Lung microvascular endothelial cell (primary cell): ENCODE data around the gene ETV5. TPM values are rescaled to one million over a fixed set of nuclear protein-coding genes. Genes with fewer than 3 reads are reported as not detected.
"Not testable (repeated sequence)": the region's sequence is repeated elsewhere in the genome, so short reads cannot be mapped to it uniquely, and the experiment has no call there.

ENCODE experiments used
- DNase-seq, 2 donors: peaks; one replicate each; pipeline versions ENCODE4 v3.0.0 to v3.0.0-alpha.2; 2010; ENCODE audit warnings: low read depth in 2 of 2
- total RNA-seq: library from RNA; depleted of rRNA; stranded (reverse); fragments of >200 nt; gene quantifications from 2 replicates; pipeline ENCODE4 v1.2.1, GENCODE V29; 2014

The ETV5 gene
- total RNA-seq, 1 donor from 2014 or later, result 12.7 TPM

- DNase-seq, result no peak
These were observed 40.7 kb downstream of the ETV5 start for GRCh38 chr3:186068243-186068552.

- DNase-seq, result peak in 1 of 2 donors; percentile 19
These were observed 41.3 kb downstream of the ETV5 start for GRCh38 chr3:186067360-186068242.

GRCh38 chr3:186060222-186060621 is 48.7 kb downstream of the ETV5 start:
- no peak for DNase-seq

GRCh38 chr3:186059192-186059591 is 49.7 kb downstream of the ETV5 start:
- no peak for DNase-seq

GRCh38 chr3:186058225-186058624 is 50.7 kb downstream of the ETV5 start:
- no peak for DNase-seq

GRCh38 chr3:186057594-186057993 is 51.3 kb downstream of the ETV5 start:
- DNase-seq, result peak in 1 of 2 donors; percentile 68

- no peak for DNase-seq
These were observed 54.0 kb downstream of the ETV5 start for GRCh38 chr3:186054792-186055352.

- DNase-seq, result no peak
These were observed 54.7 kb downstream of the ETV5 start for GRCh38 chr3:186053954-186054791.

GRCh38 chr3:186052096-186052840 is 56.6 kb downstream of the ETV5 start:
- DNase-seq, result no peak

GRCh38 chr3:186049001-186049400 is 59.9 kb downstream of the ETV5 start:
- no peak for DNase-seq

GRCh38 chr3:186048119-186048518 is 60.8 kb downstream of the ETV5 start:
- DNase-seq, result no peak

GRCh38 chr3:186046838-186047237 is 62.1 kb downstream of the ETV5 start:
- DNase-seq, result no peak

- DNase-seq, result peak; percentile 12 to 71
These were observed 63.9 kb downstream of the ETV5 start for GRCh38 chr3:186044968-186045367.

GRCh38 chr3:186044427-186044826 is 64.5 kb downstream of the ETV5 start:
- DNase-seq, result no peak

GRCh38 chr3:186042521-186043202 is 66.2 kb downstream of the ETV5 start:
- DNase-seq, result no peak

- DNase-seq, result no peak
These were observed 66.9 kb downstream of the ETV5 start for GRCh38 chr3:186042036-186042435.

GRCh38 chr3:186038360-186038759 is 70.5 kb downstream of the ETV5 start:
- DNase-seq, result no peak

GRCh38 chr3:186035277-186035676 is 73.6 kb downstream of the ETV5 start:
- DNase-seq, result no peak

GRCh38 chr3:186032321-186032720 is 76.6 kb downstream of the ETV5 start:
- DNase-seq, result no peak

GRCh38 chr3:186025993-186026392 is 82.9 kb downstream of the ETV5 start:
- not testable (repeated sequence) for DNase-seq

GRCh38 chr3:186025161-186025560 is 83.7 kb downstream of the ETV5 start:
- peak in 1 of 2 donors; percentile 15 for DNase-seq
